HK-2 (cell line): Measurements from ENCODE around the gene CAPN10.

ENCODE experiments used
- DNase-seq: peaks from one replicate; pipeline ENCODE4 v3.0.0-alpha.2; 2018; ENCODE audit not compliant: unreplicated experiment

CAPN10 gene

DNA sequence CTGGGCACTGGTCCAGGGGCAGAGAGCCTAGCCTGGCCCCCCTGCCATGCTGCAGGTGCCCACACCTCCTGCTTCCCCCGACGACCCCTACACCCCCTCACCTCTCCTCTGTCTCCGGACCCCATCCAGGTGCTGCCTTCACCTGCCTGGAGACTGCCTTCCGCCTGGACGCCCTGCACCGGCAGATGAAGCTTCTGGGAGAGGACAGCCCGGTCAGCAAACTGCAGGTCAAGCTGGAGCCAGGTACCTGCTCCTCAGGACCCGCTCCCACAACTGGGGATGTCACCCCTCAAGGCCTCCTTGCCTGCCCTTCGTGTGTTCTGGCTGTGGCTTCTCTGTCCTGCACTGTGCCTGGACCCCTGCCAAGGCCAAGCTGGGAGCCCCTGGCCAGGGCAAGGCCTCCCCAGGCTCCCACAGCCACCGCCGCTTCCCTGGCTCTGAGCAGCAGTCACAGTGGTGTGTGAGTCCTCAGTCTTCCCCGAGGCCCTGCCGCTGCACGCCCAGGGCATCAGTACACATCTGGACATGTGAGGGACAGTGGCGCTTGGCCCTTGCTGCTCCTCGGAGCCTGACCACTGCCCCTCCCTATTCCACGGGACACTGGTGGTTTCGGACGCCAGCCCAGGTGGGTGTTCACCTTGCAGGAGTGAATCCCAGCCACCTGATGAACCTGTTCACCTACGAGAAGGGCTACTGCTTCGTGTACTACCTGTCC lies 12.0 kb upstream of the CAPN10 start:
- DNase-seq, result no peak

GRCh38 chr2:240575101-240575965 lies 11.2 kb upstream of the CAPN10 start:
- DNase-seq, result no peak

DNA sequence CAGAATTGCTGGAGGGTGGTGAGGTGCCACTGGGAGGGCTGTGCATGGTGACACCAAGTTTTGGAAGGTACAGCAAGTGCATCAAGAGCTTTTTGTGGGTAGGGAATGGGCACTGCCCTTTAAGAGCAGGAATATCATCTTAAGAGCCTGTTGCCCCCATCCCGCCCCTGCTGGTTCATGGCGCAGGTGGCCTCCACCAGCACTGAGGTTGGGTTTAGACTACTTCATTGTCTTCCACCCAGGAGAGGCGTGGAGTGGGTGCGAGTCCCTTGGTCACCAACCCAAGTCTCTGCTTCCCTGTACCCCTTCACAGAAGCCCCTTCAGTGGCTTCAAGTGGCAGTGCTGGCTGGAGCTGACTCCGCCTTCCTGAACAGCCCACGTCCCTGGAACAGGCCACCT lies 10.5 kb upstream of the CAPN10 start:
- no peak for DNase-seq

GRCh38 chr2:240576436-240577205 lies 9.9 kb upstream of the CAPN10 start:
- no peak for DNase-seq

DNA sequence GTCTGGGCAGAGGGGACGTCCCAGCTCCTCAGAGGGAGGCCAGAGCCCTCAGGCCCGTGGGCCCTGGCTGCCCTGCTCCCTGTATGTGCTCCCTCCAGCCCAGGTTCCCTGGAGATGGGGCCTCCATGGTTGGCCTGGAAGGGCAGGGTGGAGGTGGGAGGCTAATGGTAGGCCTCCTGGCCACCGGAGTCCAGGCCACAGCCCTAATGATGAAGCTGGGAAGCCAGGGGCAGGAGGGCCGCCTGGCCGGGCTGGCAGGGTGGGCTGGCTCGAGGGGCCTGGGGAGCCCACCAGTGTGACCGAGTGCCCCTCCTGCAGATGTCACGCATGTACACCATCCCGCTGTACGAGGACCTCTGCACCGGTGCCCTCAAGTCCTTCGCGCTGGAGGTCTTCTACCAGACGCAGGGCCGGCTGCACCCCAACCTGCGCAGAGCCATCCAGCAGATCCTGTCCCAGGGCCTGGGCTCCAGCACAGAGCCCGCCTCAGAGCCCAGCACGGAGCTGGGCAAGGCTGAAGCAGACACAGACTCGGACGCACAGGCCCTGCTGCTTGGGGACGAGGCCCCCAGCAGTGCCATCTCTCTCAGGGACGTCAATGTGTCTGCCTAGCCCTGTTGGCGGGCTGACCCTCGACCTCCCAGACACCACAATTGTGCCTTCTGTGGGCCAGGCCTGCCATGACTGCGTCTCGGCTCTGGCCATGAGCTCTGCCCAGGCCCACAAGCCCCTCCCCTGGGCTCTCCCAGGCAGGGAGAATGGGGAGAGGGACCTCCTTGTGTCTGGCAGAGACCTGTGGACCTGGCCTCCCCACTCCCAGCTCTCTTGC lies 9.0 kb upstream of the CAPN10 start:
- no peak for DNase-seq

- DNase-seq, result no peak
Observed at GRCh38 chr2:240578110-240578450, 8.5 kb upstream of the CAPN10 start.

- no peak for DNase-seq
Observed at GRCh38 chr2:240578488-240578887, 8.0 kb upstream of the CAPN10 start.

- no peak for DNase-seq
Observed at GRCh38 chr2:240579071-240579762, 7.3 kb upstream of the CAPN10 start.

DNA sequence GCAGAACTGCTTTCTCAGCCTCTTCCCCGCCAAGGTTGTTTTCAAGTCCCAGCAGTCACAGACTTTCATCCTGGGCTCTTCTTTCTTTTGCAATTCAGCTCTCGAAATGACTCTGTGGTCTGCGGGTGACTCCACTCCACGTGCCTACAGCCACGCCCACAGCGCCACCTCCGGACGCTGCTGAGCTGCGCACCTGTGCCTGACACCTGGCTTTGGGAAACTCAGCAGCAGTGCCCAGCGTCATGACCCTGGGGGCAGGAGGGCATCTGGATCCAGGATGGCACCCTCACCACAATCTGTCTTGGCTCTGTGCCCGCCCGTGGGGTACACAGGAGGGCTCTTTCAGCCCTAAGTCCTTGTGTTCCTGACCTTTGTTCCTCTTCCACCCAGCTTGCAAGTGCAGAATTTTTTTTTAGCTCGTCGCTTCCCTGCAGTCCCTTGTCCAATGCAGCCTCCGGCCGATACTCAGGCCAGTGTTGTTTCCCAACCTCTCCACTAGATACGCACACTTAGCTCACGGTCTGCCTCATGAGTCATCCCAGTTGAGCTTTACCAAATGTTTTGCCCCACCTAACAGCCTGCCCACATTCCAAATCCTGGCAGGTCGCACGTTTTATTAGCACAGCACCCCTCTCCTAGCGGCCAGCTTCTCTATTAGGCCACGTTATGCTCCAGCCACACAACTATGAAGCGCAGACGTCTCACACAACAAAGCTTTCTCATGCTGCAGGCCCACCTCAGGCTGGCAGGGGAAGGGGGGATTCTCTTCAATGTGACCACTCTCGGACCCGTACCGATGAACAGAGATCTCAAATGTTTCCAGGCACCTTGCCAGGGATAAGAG lies 6.5 kb upstream of the CAPN10 start:
- DNase-seq, result peak; percentile 69

DNA sequence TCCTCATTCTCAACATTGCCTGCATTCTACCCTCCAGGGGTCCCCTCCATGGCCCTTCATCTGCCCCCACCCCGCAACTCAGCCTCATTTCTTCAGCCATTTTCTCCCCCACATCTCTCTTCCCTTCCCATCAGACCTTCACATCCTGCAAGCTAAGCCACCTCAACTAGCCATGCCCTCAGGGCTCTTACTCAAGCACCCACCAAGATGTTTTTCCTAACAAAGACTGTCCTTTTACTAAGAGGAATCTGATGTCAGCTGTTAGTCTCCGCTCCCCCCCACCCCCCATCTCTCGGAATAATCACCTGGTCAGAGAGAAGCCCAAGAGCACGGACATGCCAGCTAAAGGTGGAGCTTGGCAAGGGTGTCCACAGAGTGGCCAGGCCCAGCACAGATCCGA lies 4.7 kb upstream of the CAPN10 start:
- no peak for DNase-seq

GRCh38 chr2:240582781-240583180 lies 3.8 kb upstream of the CAPN10 start:
- no peak for DNase-seq

DNA sequence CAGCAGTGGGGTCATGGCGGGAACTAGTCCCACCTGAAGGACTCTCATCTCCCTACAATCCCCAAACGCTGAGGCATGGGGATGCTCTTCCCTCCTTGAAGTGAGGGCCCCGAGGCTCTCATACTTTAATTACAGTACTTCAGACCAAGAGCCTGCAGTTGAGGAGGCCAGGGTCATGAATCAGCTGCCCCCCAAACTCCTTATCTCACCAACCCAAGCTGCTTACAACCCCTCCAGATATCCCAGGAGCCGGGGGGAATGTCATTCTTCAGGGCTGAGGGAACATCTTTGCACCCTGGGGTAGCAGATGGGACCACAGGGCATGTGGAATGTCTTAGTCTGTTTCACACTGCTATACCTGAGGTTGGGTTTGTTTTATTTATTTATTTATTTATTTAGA lies 2.8 kb upstream of the CAPN10 start:
- no peak for DNase-seq

GRCh38 chr2:240584486-240585031 lies 2.0 kb upstream of the CAPN10 start:
- no peak for DNase-seq

- DNase-seq, result no peak
Observed at GRCh38 chr2:240585101-240585500, 1.4 kb upstream of the CAPN10 start.

GRCh38 chr2:240585681-240586197 lies 795 bp upstream of the CAPN10 start:
- DNase-seq, result no peak

GRCh38 chr2:240586919-240587800 lies 626 bp downstream of the CAPN10 start:
- no peak for DNase-seq

- DNase-seq, result no peak
Observed at GRCh38 chr2:240588006-240588655, 1.6 kb downstream of the CAPN10 start.

DNA sequence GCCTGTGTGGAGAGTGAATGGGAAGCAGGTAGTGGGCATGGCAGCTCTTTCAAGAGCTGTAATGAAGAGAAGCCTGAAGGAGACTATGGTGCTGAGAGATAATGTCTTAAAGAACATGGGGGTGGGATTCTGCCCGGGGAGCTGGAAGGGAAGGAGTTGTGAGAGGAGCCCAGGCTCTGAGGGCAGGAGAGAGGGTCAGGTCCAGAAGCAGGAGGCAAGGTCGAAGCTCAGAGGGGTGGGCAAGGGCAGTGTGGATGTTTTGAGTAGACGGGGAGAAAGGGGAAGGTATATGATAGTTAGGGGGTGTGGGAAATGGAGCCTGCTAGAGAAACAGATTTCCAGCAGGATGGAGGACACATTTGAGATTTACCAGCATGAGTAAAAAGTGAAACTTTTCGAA lies 2.1 kb downstream of the CAPN10 start:
- no peak for DNase-seq
